DOHH2 (cell line): Measurements from ENCODE around the gene ARID3C.

Source experiments
- EZH2phosphoT487 ChIP-seq: fragments of 200-600 bp; sonication (generic); IDR thresholded peaks from 2 replicates; pipeline ENCODE4 v1.6.1; 2017; ENCODE audit warnings: borderline replicate concordance, mild to moderate bottlenecking, antibody characterized with exemption, low read length, moderate library complexity, mixed read lengths
- TF ChIP-seq, protein P1 (sequence below): fragments of 200-600 bp; sonication (generic); IDR thresholded peaks from one replicate; pipeline ENCODE4 v1.5.1; 2014; ENCODE audit warnings: antibody characterized with exemption, mild to moderate bottlenecking, low read depth, low read length; ENCODE audit not compliant: poor library complexity, severe bottlenecking

DNA sequence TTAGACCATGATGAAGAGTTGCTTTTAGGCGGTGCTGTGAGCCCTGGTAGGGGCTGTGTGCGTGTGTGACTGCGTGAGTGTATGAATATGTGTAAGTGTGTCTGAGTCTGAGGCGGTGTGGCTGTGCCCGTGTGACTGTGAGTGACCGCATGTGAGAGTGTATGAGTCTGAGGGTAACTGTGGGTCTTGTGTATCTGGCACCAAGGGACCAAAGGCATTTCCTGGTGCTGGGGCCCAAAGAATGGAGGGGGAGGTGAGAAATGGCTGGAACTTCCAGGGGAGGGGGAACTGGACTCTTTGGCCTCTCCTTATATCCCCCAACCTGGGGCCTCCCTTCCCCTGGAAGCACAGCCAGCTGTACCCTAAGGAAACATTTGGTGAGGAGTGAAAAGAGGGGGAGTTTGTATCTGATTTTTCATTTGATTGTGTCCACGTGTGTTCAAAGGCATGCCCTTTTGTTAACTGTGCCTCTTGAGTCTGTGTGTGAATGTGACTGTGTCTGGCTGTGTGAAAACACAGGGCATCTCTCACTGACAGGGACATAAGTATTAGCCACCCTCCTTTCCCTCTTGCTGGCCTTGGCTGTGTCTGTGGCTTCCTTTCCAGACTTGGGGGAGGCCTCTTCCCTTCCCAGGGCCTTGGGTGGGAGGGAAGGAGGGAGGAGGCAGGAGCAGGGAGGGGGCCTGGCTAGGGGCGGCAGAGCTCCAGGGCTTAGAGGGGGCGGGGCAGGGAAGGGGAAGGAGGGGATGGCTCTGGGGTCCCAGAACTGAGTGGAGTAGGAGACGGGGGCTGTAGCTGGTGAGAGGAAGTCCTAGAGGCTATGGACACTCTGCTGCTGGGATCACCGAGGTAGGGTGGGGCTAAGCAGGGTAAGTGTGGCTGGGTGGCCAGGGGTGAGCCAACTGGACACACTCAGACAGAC, 24.5 kb upstream of the ARID3C start:
- TF ChIP-seq EZH2phosphoT487: no peak
- TF ChIP-seq, protein P1, sequence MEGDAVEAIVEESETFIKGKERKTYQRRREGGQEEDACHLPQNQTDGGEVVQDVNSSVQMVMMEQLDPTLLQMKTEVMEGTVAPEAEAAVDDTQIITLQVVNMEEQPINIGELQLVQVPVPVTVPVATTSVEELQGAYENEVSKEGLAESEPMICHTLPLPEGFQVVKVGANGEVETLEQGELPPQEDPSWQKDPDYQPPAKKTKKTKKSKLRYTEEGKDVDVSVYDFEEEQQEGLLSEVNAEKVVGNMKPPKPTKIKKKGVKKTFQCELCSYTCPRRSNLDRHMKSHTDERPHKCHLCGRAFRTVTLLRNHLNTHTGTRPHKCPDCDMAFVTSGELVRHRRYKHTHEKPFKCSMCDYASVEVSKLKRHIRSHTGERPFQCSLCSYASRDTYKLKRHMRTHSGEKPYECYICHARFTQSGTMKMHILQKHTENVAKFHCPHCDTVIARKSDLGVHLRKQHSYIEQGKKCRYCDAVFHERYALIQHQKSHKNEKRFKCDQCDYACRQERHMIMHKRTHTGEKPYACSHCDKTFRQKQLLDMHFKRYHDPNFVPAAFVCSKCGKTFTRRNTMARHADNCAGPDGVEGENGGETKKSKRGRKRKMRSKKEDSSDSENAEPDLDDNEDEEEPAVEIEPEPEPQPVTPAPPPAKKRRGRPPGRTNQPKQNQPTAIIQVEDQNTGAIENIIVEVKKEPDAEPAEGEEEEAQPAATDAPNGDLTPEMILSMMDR: no peak
